ENCODE data around the gene NREP.

The NREP gene

GRCh38 chr5:111697881-111698757 is 58.9 kb downstream of the NREP start:
- DNase-seq (ENCODE audit: low read depth in 3 of 3) = no peak

- DNase-seq (ENCODE audit: low read depth in 3 of 3) = no peak
Observed at GRCh38 chr5:111697215-111697614, 59.8 kb downstream of the NREP start.

GRCh38 chr5:111695991-111696390 is 61.0 kb downstream of the NREP start:
- no peak for DNase-seq (ENCODE audit: low read depth in 3 of 3)

GRCh38 chr5:111694133-111694532 is 62.9 kb downstream of the NREP start:
- DNase-seq (ENCODE audit: low read depth in 3 of 3) = no peak

- DNase-seq (ENCODE audit: low read depth in 3 of 3) = no peak
Observed at GRCh38 chr5:111691914-111692313, 65.1 kb downstream of the NREP start.

GRCh38 chr5:111691508-111691907 is 65.5 kb downstream of the NREP start:
- DNase-seq (ENCODE audit: low read depth in 3 of 3) = no peak

- DNase-seq (ENCODE audit: low read depth in 3 of 3) = no peak
Observed at GRCh38 chr5:111689357-111689935, 67.5 kb downstream of the NREP start.

- DNase-seq (ENCODE audit: low read depth in 3 of 3) = no peak
Observed at GRCh38 chr5:111685969-111686368, 71.0 kb downstream of the NREP start.

GRCh38 chr5:111682641-111683040 is 74.4 kb downstream of the NREP start:
- DNase-seq (ENCODE audit: low read depth in 3 of 3) = no peak

- no peak for DNase-seq (ENCODE audit: low read depth in 3 of 3)
Observed at GRCh38 chr5:111682121-111682520, 74.9 kb downstream of the NREP start.

GRCh38 chr5:111681414-111682120 is 75.4 kb downstream of the NREP start:
- DNase-seq (ENCODE audit: low read depth in 3 of 3) = no peak

- no peak for DNase-seq (ENCODE audit: low read depth in 3 of 3)
Observed at GRCh38 chr5:111680737-111681413, 76.1 kb downstream of the NREP start.

- no peak for DNase-seq (ENCODE audit: low read depth in 3 of 3)
Observed at GRCh38 chr5:111679611-111680010, 77.4 kb downstream of the NREP start.
